ENCODE data around the gene COA7. TPM values are rescaled to one million over a fixed set of nuclear protein-coding genes. Genes with fewer than 3 reads are reported as not detected.

Gene COA7
- total RNA-seq, 3 donors from 2014 or later (not counting 1 experiment from before 2014, with no cell fraction given) = 1.8 to 4.7 (median 3.9) TPM

GRCh38 chr1:52674497-52675384 lies 23.4 kb downstream of the COA7 start:
- no peaks in the 10 kb centered on the region for H3K36me3 Mint-ChIP-seq
- TF ChIP-seq CTCF (IDR thresholded peaks at IDR 0.05) = no peak

GRCh38 chr1:52673513-52673912 lies 24.6 kb downstream of the COA7 start:
- Histone ChIP-seq H3K36me3 (ENCODE audit: control insufficient read depth, insufficient read depth, low read length) (peaks cover 26% of the 10 kb centered on the region), H3K4me1 (ENCODE audit: control insufficient read depth, insufficient read depth, low read length) (no peaks in the 10 kb centered on the region), H3K9me3 (ENCODE audit: control insufficient read depth, insufficient read depth, low read length) (no peaks in the 10 kb centered on the region), H3K27ac (ENCODE audit: low read length) (no peak overlapping the region), H3K27me3 (ENCODE audit: control insufficient read depth, insufficient read depth, low read length) (no peaks in the 10 kb centered on the region), H3K4me3 (ENCODE audit: low read length) (no peak overlapping the region)
- Mint-ChIP-seq H3K27ac (no peak overlapping the region), H3K9me3 (no peaks in the 10 kb centered on the region), H3K4me3 (no peak overlapping the region), H3K4me1 (peaks cover 6 to 7% of the 10 kb centered on the region in 2 donors), H3K27me3 (ENCODE audit: low read depth in 2 of 2) (no peaks in the 10 kb centered on the region), H3K36me3 (no peaks in the 10 kb centered on the region)
- ATAC-seq (no peak), DNase-seq (no peak)
- intact Hi-C loops (cut with micrococcal nuclease) = no loop called here
- WGBS (ENCODE audit: insufficient coverage) = 95% methylated on average over 3 of the region's 4 CpGs
- no peak for TF ChIP-seq CTCF (IDR thresholded peaks at IDR 0.05)

More at GRCh38 chr1:52674497-52675384, 23.4 kb downstream of the COA7 start:
- H3K27ac ChIP-seq (ENCODE audit: low read length) = no peak overlapping the region
- no peak overlapping the region for H3K4me3 ChIP-seq (ENCODE audit: low read length)
- peak overlapping the region in 1 of 2 donors; percentile 13 for H3K27ac Mint-ChIP-seq
- H3K36me3 ChIP-seq (ENCODE audit: control insufficient read depth, insufficient read depth, low read length) = peaks cover 25% of the 10 kb centered on the region
- no peaks in the 10 kb centered on the region for H3K9me3 ChIP-seq (ENCODE audit: control insufficient read depth, insufficient read depth, low read length)
- H3K4me1 ChIP-seq (ENCODE audit: control insufficient read depth, insufficient read depth, low read length) = no peaks in the 10 kb centered on the region
- H3K27me3 ChIP-seq (ENCODE audit: control insufficient read depth, insufficient read depth, low read length) = no peaks in the 10 kb centered on the region
- no peaks in the 10 kb centered on the region for H3K27me3 Mint-ChIP-seq (ENCODE audit: low read depth in 2 of 2)
- intact Hi-C loops (cut with micrococcal nuclease) = no loop called here
- ATAC-seq (no peak), DNase-seq (no peak)
- no peaks in the 10 kb centered on the region for H3K9me3 Mint-ChIP-seq
- peaks cover 6 to 7% of the 10 kb centered on the region in 2 donors for H3K4me1 Mint-ChIP-seq
- no peak overlapping the region for H3K4me3 Mint-ChIP-seq
- 71% methylated on average over 5 of the region's 6 CpGs for WGBS (ENCODE audit: insufficient coverage)

- no peaks in the 10 kb centered on the region for H3K27me3 ChIP-seq (ENCODE audit: control insufficient read depth, insufficient read depth, low read length)
- H3K4me3 ChIP-seq (ENCODE audit: low read length) = no peak overlapping the region
- DNase-seq (no peak), ATAC-seq (no peak)
- H3K4me3 Mint-ChIP-seq = no peak overlapping the region
- H3K9me3 Mint-ChIP-seq = no peaks in the 10 kb centered on the region
- no peak overlapping the region for H3K27ac Mint-ChIP-seq
- H3K27me3 Mint-ChIP-seq (ENCODE audit: low read depth in 2 of 2) = no peaks in the 10 kb centered on the region
- peaks cover 32% of the 10 kb centered on the region for H3K36me3 ChIP-seq (ENCODE audit: control insufficient read depth, insufficient read depth, low read length)
- H3K9me3 ChIP-seq (ENCODE audit: control insufficient read depth, insufficient read depth, low read length) = no peaks in the 10 kb centered on the region
- H3K4me1 Mint-ChIP-seq = peaks cover 6 to 7% of the 10 kb centered on the region in 2 donors
- intact Hi-C loops (cut with micrococcal nuclease) = no loop called here
- H3K36me3 Mint-ChIP-seq = no peaks in the 10 kb centered on the region
- no peak for TF ChIP-seq CTCF (IDR thresholded peaks at IDR 0.05)
- no peak overlapping the region for H3K27ac ChIP-seq (ENCODE audit: low read length)
- WGBS (ENCODE audit: insufficient coverage) = 57% methylated on average over 1 of the region's 1 CpG
- no peaks in the 10 kb centered on the region for H3K4me1 ChIP-seq (ENCODE audit: control insufficient read depth, insufficient read depth, low read length)
These were observed 25.2 kb downstream of the COA7 start for GRCh38 chr1:52672946-52673345.
